ENCODE measurements around the gene EXD1. TPM values are rescaled to one million over a fixed set of nuclear protein-coding genes. Genes with fewer than 3 reads are reported as not detected.

The EXD1 gene
- total RNA-seq, 1 donor from 2014 or later = 0.17 TPM

DNA sequence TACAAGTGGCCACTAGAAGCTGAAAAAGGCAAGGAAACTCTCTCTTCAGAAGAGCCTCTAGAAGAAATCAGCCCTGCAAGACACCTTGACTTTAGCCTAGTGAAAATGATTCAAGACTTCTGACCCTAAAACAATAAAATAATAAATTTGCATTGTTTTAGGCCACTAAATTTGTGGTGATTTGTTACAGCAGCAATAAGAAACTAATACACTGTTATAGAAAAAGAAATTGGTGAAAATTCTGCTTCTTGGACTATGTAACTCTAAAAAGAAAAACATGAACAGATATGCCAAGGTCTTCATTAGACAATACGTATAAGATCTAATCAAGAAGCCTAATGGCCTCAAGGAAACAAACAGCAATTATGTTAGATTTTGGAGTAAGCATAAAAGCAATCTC is 36.1 kb downstream of the EXD1 start:
- H3K36me3 ChIP-seq (ENCODE audit: control insufficient read depth, insufficient read depth, low read length) = no peaks in the 10 kb centered on the region

DNA sequence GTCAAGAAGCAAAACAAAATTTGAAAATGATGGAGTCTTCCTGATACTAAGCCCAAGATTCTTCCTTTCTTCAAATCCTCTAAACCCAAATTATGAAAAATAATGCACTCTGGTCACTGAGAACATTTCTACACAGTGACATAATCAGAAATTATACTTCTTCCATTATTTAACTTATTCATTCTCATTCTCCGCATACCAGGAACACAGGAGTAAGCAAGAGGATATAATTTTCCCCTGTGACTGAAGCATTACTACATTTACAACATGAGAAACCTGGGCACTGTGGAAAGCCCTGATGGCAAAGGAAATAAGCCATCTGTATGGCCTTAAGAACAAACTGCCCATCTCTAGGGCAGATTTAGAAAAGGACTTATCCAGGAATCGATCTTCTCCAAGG is 47.0 kb downstream of the EXD1 start:
- TF ChIP-seq, protein P1, sequence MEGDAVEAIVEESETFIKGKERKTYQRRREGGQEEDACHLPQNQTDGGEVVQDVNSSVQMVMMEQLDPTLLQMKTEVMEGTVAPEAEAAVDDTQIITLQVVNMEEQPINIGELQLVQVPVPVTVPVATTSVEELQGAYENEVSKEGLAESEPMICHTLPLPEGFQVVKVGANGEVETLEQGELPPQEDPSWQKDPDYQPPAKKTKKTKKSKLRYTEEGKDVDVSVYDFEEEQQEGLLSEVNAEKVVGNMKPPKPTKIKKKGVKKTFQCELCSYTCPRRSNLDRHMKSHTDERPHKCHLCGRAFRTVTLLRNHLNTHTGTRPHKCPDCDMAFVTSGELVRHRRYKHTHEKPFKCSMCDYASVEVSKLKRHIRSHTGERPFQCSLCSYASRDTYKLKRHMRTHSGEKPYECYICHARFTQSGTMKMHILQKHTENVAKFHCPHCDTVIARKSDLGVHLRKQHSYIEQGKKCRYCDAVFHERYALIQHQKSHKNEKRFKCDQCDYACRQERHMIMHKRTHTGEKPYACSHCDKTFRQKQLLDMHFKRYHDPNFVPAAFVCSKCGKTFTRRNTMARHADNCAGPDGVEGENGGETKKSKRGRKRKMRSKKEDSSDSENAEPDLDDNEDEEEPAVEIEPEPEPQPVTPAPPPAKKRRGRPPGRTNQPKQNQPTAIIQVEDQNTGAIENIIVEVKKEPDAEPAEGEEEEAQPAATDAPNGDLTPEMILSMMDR (IDR thresholded peaks at IDR 0.05; ENCODE audit: insufficient read depth, low read length, poor library complexity, severe bottlenecking) = no peak
- DNase-seq (ENCODE audit: low read depth) = no peak
- H3K4me3 ChIP-seq (ENCODE audit: low read depth, low read length) = no peak overlapping the region
- no peaks in the 10 kb centered on the region for H3K36me3 ChIP-seq (ENCODE audit: control insufficient read depth, insufficient read depth, low read length)
- no peaks in the 10 kb centered on the region for H3K27me3 ChIP-seq (ENCODE audit: control insufficient read depth, insufficient read depth, low read length)

More for the DNA sequence above, 36.1 kb downstream of the EXD1 start:
- Histone ChIP-seq H3K4me3 (ENCODE audit: low read depth, low read length) (no peak overlapping the region), H3K27me3 (ENCODE audit: control insufficient read depth, insufficient read depth, low read length) (no peaks in the 10 kb centered on the region)
- TF ChIP-seq, protein P1 (IDR thresholded peaks at IDR 0.05; ENCODE audit: insufficient read depth, low read length, poor library complexity, severe bottlenecking) = no peak
- DNase-seq (ENCODE audit: low read depth) = no peak

DNA sequence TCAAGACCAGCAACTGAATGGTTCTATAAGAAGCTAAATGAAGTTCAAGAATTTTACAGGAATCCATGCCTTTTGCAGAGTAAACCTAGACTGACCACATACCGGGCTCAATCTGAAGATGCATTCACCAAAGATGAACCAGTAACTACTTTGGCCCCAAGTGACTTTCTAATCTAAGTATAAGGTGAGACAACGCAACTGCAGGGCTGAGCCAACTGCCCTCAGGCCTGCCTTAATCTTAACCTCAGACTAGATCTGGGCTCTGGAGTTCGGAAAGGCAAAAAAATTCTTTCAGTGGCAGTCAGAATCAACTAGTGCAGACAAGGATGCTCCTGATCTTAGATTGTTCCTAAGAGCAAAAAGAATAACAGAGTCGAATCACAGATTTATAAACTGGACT is 48.3 kb downstream of the EXD1 start:
- H3K4me3 ChIP-seq (ENCODE audit: low read depth, low read length) = no peak overlapping the region
- TF ChIP-seq, protein P1 (IDR thresholded peaks at IDR 0.05; ENCODE audit: insufficient read depth, low read length, poor library complexity, severe bottlenecking) = no peak
- H3K36me3 ChIP-seq (ENCODE audit: control insufficient read depth, insufficient read depth, low read length) = no peaks in the 10 kb centered on the region
- no peak for DNase-seq (ENCODE audit: low read depth)
- no peaks in the 10 kb centered on the region for H3K27me3 ChIP-seq (ENCODE audit: control insufficient read depth, insufficient read depth, low read length)

DNA sequence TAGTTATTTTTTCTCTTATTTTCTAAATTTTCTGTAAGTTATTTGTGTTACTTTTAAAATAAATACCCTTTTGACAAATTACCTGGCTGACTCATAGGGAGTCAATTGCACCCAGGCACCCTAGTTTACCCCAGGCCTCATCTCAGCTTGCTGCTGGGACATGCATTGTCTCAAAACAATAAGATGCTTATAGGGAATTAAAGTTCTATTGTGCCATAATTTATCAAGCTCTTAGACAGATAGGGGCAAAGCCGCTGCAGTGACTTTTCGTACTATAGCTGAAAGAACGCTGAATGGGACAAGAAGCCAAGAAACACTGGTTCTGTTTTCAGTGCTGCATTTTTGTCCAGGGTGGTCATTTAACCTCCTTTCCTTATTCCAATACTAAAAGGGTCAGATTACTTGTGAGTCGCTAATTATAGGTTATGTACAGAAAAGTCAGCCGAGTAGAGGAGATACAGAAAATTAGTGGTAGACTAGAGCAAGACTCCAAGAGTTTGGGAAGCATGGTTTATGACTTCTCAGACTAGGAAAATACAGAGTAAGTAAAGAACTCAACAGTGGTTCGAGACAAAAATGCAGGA is 50.3 kb downstream of the EXD1 start:
- no peak for DNase-seq (ENCODE audit: low read depth)
- TF ChIP-seq, protein P1 (IDR thresholded peaks at IDR 0.05; ENCODE audit: insufficient read depth, low read length, poor library complexity, severe bottlenecking) = no peak
- Histone ChIP-seq H3K27me3 (ENCODE audit: control insufficient read depth, insufficient read depth, low read length) (no peaks in the 10 kb centered on the region), H3K36me3 (ENCODE audit: control insufficient read depth, insufficient read depth, low read length) (no peaks in the 10 kb centered on the region), H3K4me3 (ENCODE audit: low read depth, low read length) (no peak overlapping the region)

DNA sequence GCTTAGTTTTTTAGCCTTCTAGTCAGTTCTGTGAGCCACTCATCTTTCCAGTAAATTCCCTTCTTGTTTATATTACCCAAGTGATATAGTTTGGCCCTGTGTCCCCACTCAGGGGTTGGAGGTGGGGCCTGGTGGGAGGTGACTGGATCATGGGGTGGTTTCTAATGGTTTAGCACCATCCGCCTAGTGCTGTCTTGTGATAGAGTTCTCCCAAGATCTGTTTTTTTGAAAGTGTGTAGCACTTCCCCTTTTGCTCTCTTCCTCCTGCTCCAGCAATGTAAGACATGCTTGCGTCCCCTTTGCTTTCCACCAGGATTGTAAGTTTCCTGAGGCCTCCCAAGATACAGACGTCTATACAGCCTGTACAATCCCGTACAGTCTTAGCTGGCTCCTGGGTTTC is 60.8 kb downstream of the EXD1 start:
- TF ChIP-seq, protein P1 (IDR thresholded peaks at IDR 0.05; ENCODE audit: insufficient read depth, low read length, poor library complexity, severe bottlenecking) = no peak
- no peaks in the 10 kb centered on the region for H3K36me3 ChIP-seq (ENCODE audit: control insufficient read depth, insufficient read depth, low read length)
- no peak overlapping the region for H3K4me3 ChIP-seq (ENCODE audit: low read depth, low read length)

DNA sequence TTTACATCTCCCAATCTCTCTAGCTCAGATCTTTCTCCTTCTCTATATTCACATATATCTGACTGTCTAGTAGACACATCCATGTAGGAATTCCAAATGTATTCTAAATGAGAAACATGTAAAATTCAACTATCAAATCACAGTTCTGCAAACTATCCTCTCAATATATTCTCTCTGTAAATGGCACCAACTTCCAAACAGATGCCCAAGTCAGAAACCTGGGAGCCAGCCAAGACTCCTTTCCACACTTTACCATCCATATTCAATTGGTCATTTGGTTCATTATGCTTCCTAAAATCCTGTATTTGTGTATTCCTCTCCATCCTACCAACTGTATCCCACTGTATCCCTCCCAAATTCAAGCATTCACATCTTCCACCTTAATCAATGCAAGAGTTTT is 61.5 kb downstream of the EXD1 start:
- Histone ChIP-seq H3K4me3 (ENCODE audit: low read depth, low read length) (no peak overlapping the region), H3K36me3 (ENCODE audit: control insufficient read depth, insufficient read depth, low read length) (no peaks in the 10 kb centered on the region), H3K27me3 (ENCODE audit: control insufficient read depth, insufficient read depth, low read length) (no peaks in the 10 kb centered on the region)
- no peak for DNase-seq (ENCODE audit: low read depth)
- TF ChIP-seq, protein P1 (IDR thresholded peaks at IDR 0.05; ENCODE audit: insufficient read depth, low read length, poor library complexity, severe bottlenecking) = no peak

More for the DNA sequence above, 60.8 kb downstream of the EXD1 start:
- no peak for DNase-seq (ENCODE audit: low read depth)
- no peaks in the 10 kb centered on the region for H3K27me3 ChIP-seq (ENCODE audit: control insufficient read depth, insufficient read depth, low read length)

Measured in kidney epithelial cell (primary cell).